HG02870 (cell line): ENCODE data around the gene GTF3C5.
"Not testable (repeated sequence)": the region's sequence is repeated elsewhere in the genome, so short reads cannot be mapped to it uniquely, and the experiment has no call there.

Source experiments
- ATAC-seq: cut with Tn5 transposase; IDR thresholded peaks from one replicate; pipeline ENCODE4 v1.9.1; 2021; ENCODE audit warnings: mild to moderate bottlenecking, moderate library complexity; ENCODE audit not compliant: unreplicated experiment

The GTF3C5 gene

GRCh38 chr9:133051966-133052539, 21.3 kb downstream of the GTF3C5 start:
- ATAC-seq: no peak

- ATAC-seq: no peak
These were observed 23.5 kb downstream of the GTF3C5 start for GRCh38 chr9:133054194-133054890.

GRCh38 chr9:133054966-133055365, 24.2 kb downstream of the GTF3C5 start:
- ATAC-seq: no peak

- ATAC-seq: no peak
These were observed 25.1 kb downstream of the GTF3C5 start for GRCh38 chr9:133055788-133056420.

- ATAC-seq: no peak
These were observed 25.7 kb downstream of the GTF3C5 start for GRCh38 chr9:133056533-133056932.

- ATAC-seq: no peak
These were observed 26.2 kb downstream of the GTF3C5 start for GRCh38 chr9:133057006-133057405.

GRCh38 chr9:133057553-133057952, 26.8 kb downstream of the GTF3C5 start:
- ATAC-seq: no peak

- ATAC-seq: no peak
These were observed 27.3 kb downstream of the GTF3C5 start for GRCh38 chr9:133058071-133058470.

- no peak for ATAC-seq
These were observed 27.9 kb downstream of the GTF3C5 start for GRCh38 chr9:133058550-133059320.

- ATAC-seq: no peak
These were observed 28.8 kb downstream of the GTF3C5 start for GRCh38 chr9:133059623-133060022.

- ATAC-seq: no peak
These were observed 29.6 kb downstream of the GTF3C5 start for GRCh38 chr9:133060417-133060841.

GRCh38 chr9:133061019-133061763, 30.4 kb downstream of the GTF3C5 start:
- not testable (repeated sequence) for ATAC-seq

- ATAC-seq: not testable (repeated sequence)
These were observed 31.0 kb downstream of the GTF3C5 start, which contains the start of gene CEL for GRCh38 chr9:133061764-133062145. TSS of gene CEL (plus strand) at chr9:133061981. CDS start at chr9:133062003, 22 bp downstream.

- ATAC-seq: not testable (repeated sequence)
These were observed 31.8 kb downstream of the GTF3C5 start for GRCh38 chr9:133062569-133062968.

- ATAC-seq: no peak
These were observed 32.3 kb downstream of the GTF3C5 start for GRCh38 chr9:133063159-133063499.

GRCh38 chr9:133063500-133064231, 32.9 kb downstream of the GTF3C5 start:
- no peak for ATAC-seq

GRCh38 chr9:133064241-133065069, 33.7 kb downstream of the GTF3C5 start:
- ATAC-seq: no peak

GRCh38 chr9:133065070-133065388, 34.2 kb downstream of the GTF3C5 start:
- ATAC-seq: no peak
